ENCODE results near the gene CCDC13.

CCDC13 gene

DNA sequence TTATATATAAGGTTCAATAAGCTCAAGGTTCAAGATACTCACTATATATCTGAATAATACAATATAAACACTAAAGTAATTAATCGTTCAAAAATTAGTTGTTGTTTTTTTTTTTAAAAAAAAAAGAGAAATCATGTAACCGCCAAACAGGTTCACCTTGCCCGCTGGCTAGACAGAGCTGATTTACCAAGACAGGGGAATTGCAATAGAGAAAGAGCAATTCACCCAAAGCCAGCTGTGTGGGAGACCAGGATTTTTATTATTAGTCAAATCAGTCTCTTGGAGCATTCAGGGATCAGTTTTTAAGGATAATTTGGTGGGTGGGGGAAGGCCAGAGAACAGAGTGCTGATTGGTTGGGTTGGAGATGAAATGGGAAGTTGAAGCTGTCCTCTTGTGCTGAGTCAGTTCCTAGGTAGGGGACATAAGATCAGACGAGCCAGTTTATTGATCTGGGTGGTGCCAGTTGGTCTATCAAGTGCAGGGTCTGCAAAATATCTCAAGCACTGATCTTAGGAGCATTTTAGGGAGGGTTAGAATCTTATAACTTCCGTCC lies 23.4 kb upstream of the CCDC13 start:
- no peak for DNase-seq (ENCODE audit: low read depth)

DNA sequence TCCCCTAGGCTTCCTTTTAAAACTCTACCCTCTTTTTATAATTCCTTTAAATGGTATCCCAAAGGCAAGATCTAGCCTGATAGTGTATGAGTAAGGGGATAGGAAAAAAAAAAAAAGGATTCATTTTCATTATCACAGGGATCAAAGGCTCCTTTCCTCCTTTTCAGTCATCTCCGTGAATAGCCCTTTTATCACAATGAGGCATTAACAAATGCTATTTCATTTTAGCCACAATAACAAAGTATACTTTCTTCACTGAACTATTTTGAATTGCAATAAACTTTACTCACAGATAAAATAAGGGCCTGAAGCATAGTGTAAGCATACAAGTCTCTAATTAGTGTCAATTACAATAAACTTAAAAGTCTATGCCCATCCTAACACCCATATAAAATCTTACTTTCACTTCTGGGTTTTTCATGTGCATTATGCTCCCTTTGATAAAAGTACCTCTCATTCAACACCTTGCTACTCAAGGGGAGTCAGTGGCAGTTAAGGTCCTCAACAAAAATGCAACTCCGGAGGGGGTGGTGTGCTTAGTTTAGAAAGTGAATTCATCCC lies 22.6 kb upstream of the CCDC13 start:
- no peak for DNase-seq (ENCODE audit: low read depth)

DNA sequence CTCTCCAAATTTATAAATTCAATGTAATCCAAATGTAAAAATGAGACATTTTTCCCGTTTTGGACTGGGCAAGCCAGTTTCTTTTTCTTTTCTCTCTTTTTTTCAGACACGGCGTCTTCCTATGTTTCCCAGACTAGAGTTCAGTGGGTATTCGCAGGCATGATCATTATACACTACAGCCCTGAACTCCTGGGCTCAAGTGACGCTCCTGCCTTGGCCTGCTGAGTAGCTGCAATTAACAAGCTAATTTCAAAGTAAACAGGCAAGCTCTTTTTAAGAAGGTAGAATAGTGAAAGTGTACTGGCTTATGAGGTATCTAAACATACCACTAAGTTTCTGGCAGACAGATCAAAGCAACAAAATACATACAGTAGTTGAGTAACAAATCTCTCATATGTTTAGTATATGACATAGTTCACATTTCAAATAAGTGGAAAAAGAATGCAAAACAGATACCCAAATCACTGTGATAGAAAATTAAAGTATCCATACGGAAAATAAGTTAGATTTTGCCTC lies 17.7 kb upstream of the CCDC13 start:
- DNase-seq (ENCODE audit: low read depth): no peak

DNA sequence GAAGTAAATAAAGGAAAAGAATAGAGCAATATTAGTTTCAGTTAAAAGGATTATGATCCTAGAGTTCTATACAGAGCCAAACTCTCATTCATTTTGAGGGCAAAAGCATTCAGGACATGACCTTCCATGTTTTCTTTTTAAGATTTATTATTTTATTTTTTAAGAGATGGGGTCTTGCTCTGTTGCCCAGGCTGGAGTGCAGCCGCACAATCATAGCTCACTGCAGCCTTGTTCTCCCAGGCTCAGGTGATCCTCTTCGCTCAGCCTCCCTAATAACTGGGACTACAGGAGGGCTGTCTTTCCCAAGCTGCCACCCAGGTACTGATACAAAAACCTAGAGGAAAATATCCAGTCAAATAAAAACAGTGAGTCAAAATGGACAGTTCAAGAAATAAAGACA lies 13.6 kb upstream of the CCDC13 start:
- no peak for DNase-seq (ENCODE audit: low read depth)

DNA sequence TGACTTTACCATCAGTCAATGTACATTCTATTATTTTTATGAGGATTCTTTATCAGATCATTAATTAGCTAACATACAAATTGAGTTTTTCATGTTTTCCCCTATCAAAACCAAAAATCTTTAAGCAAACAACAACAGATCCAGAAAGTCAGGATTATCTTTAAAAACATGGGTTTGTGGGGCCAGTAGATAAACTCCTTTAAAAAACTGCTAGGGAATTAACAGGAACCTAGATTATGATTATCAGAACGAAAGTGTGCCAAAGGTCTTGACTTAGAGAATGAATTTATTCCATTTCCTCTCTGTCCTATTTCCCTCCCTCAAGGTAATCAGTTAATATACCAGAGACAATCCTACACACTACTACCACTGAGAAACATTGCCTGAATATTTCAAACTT lies 13.2 kb upstream of the CCDC13 start:
- DNase-seq (ENCODE audit: low read depth): no peak

DNA sequence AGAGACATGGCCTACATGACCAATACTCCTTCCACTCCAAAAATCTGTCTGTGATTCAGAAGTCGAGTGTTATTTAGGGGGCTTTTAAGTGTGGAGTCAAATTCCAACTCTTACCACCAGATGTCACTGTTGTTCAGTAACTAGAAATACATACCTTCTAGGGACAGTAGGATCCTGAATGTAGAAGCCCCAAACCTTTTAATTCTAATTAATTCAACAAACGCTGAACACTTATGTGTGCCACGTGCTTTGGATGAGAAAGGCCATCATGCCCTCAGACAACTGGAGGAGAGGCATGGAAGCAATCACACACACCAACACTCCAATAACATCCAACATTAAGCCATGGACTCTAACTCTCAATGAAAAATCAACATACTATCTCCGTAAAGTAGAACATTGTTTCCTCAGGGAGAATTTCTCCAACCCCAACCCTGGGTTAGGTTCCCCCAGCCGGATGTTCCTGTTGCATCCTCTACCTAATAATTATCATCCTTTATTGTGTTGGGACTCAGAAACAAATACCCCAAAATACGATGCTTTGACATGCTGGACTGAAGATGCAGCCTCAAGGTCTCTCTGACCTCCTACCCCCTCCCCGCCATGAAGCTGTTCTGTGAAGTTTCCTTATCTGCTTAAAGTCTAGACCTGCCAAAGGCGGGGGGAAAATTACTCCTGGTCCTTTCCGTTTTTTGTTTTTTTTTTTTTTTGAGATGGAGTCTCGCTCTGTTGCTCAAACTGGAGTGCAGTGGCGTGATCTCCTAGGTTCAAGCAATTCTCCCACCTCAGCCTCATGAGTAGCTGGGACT lies 8.0 kb upstream of the CCDC13 start:
- DNase-seq (ENCODE audit: low read depth): peak; percentile 36

DNA sequence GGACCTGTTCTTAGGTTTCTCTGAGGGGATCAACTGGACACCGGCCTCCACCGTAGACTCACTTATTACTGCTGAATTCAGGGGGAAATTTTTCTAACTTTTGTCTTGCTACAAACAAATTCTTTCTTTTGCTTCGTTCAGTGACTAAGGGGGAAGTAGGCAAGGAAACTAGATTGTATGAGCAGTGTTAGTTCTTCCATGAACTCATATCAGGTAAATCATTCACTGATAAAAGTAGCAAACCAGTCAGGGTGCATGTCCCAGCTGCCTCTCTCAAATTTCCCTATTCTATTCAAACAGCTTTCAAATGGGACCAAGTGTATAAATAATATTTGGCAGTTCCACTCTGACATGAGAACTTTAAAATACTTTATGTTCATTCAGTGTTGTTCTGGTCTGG lies 7.3 kb upstream of the CCDC13 start:
- no peak for DNase-seq (ENCODE audit: low read depth)

DNA sequence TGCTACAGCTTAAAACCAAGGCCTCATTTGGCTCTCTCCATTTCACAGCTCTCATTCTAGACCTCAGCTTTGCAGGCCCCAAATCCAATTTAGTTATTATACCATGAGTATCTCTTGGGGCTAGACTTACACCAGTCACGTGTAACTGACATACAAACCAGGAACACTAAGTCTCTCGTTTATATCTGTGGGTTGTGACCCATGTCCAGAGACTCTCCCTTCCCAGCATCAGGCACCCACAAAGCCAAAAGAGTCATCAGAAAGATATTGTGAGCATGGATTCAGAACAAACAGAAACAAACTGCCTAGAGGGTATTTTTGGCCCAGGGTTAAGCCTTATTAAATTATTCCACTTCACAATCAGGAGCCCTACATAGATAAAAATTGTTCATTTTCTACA lies 5.6 kb upstream of the CCDC13 start:
- peak; percentile 32 for DNase-seq (ENCODE audit: low read depth)

DNA sequence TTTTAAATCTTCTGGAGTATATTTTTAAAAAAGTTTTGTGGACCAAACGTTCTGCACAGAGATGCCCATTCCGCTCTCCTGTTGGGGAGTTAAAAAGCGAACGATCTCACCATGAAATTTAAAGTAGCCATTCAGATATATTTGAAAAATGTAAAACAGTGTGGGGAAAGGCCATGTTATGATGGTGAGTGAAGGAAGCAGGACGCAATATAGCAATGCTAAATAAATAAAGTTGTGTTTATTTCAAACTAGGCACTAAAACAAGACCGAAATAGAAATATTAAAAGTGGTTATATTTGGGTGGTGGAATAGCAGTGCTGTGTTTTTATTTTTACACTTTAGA lies 327 bp upstream of the CCDC13 start:
- DNase-seq (ENCODE audit: low read depth): no peak

DNA sequence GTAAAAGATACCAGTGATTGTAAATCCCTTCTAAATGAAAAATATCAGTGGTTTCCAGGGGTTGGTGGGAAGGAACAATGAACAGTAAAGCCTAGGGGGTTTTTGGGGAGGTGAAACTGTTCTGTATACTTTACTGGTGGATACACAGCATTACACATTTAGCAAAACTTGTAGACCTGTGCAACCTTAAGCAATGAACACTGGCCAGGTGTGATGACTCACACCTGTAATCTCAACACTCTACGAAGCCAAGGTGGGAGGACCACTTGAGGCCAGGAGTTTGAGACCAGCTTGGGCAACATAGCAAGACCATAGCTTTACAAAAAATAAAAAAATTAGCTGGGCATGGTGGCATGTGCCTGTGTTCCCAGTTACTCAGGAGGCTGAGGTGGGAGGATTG lies 1.8 kb downstream of the CCDC13 start:
- DNase-seq (ENCODE audit: low read depth): no peak

DNA sequence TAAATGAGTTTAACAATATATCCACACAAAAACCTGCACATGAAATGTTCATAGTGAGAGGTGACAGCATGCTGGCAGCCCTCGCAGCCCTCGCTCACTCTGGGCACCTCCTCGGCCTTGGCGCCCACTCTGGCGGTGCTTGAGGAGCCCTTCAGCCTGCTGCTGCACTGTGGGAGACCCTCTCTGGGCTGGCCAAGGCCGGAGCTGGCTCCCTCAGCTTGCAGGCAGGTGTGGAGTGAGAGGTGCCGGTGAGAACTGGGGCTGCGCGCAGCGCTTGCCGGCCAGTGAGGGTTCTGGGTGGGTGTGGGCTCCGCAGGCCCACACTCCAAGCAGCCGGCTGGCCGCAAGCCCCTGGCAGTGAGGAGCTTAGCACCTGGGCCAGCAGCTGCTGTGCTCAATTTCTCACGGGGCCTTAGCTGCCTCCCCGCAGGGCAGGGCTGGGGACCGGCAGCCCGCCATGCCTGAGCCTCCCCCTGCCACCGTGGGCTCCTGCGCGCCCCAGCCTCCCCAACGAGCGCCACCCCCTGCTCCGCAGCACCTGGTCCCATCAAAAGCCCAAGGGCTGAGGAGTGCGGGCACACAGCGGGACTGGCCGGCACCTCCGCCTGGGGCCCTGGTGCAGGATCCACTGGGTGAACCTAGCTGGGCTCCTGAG lies 3.4 kb downstream of the CCDC13 start:
- DNase-seq (ENCODE audit: low read depth): no peak

DNA sequence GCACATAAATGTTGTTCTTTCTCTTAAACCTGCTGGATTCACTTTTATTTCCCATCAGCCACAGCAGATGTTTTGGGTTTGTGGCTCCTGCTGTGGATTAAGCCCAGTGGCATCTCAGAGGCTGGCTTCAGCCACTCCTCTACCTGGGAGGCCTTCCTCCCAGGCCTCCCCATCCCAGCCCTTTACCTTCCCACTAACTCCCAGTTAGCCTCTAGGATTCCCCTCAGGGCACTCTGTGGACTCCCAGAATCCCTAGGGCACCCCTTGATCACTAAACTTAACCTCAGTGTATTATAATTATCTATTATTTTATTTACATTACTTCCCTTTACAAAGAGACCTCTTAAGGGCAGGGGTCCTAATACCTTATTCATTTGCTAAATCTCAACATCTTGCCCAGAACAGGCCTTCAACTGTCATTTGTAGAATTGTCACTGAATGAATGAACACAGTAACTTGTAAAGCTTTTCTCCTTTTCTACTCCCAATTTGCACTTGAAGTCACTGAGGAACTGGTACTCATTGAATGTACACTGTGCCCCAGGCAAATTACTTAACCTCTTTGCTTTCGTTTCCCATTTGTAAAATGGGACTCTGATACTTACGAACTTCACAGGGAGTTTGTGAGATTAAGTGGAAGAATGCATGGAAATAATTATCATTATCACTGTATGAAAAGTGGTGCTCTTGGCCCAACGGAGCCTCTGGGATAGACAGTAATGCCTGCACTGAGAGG lies 8.3 kb downstream of the CCDC13 start:
- no peak for DNase-seq (ENCODE audit: low read depth)

DNA sequence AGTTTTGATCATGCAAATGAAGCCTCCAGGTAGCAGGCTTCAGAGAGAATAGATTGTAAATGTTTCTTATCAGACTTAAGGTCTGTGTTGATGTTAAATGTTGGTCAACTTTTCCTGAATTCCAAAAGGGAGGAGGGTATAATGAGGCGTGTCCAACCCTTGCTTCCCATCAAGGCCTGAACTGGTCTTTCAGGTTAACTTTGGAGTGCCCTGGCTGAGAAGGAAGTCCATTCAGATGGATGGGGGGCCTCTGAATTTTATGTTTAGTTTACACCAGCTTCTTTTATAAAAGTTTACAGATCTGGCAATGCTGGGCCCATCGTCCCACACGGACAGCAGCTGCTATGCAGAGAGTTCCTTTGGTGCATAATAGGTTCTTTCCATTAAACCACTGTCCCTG lies 8.9 kb downstream of the CCDC13 start:
- no peak for DNase-seq (ENCODE audit: low read depth)

DNA sequence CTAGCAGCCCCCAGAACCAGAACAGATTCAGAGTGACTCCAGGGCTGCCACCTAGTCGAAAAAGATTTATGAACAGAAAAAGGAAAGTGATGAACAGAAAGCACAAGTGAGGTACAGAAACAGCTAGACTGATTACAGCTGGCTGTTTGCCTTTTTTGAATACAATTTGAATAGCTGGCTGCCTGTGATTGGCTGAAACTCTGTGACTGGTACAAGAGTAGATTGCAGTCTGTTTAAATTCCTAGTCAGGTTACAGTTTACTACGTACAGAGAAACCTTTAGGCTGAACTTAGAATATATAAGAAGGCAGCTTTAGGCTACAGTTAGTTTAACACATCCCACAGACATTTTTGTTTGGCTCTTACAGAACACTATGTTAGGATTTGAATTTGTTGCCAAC lies 10.0 kb downstream of the CCDC13 start:
- DNase-seq (ENCODE audit: low read depth): no peak

DNA sequence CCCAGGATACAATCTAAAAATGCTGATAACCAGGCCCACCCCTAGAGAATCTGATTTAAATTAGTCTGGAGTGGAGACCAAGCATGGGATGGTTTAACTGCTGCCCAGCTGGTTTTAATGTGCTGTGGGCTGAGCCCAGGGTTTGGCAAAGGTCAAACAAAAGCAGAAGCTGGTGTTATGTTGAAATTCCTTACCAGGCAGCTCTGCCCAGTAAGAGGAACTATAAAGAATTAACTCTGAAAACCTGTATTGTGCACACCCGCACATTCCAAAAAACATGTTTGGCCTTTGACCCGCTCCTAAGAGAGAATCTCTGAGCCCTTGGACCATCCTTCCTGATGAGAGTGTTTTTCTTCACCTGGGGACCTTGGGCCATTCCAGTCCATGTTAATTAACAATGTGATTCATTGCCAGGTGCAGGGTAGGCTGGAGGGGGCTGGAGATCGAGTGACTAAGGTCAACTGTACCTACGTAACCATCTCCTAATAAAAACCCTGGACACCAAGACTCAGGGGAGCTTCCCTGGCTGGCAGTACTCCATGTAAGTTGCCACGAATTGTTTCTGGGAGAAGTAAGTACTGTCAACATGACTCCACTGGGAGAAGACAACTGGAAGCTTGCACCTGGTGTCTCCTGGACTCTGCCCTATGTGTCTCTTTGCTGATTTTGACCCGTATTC lies 10.9 kb downstream of the CCDC13 start:
- DNase-seq (ENCODE audit: low read depth): no peak

DNA sequence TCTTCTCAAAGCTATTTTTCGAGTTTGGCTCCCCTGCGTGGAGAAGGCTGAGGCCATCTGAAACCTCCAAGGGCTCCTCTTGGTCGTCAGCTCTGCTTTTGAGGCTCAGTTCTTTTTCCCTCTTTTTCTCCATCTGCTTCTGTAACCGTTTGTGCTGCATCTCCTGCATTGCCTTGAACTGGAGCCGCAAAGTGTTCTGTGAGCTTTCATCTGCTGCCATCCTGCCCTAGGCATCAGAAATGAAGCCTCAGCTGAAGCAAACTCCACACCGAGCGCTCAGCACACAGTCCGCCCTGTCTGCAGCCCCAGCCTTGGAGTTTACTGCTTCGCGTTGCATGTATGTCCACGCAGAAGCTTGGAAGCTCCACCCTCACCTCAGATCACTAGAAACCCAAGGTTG lies 14.9 kb downstream of the CCDC13 start:
- DNase-seq (ENCODE audit: low read depth): no peak

DNA sequence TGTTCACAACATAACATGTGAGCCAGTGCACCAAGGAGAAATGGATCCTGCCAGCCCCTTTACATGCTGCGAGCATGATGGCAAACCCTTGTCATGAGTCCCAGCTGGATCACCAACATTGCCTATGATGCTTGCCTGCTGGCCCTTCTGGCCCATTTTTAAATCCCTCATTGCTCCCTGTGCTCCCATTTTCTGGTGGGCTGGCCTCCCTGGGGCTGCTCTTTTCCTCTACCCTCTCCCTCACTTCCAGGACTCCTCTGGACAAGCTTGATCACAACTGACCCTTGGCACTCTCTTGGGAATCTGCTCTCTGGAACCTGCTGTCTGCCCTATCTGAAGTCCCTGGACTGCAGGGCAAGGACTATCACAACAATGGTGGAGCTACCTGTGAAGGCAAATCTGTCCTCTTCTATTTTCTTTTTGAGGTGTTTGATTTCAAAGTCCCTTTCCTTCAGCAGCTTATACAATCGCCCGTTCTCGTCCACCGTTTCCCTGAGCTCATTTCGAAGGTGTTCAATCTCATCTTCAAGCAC lies 16.3 kb downstream of the CCDC13 start:
- no peak for DNase-seq (ENCODE audit: low read depth)

DNA sequence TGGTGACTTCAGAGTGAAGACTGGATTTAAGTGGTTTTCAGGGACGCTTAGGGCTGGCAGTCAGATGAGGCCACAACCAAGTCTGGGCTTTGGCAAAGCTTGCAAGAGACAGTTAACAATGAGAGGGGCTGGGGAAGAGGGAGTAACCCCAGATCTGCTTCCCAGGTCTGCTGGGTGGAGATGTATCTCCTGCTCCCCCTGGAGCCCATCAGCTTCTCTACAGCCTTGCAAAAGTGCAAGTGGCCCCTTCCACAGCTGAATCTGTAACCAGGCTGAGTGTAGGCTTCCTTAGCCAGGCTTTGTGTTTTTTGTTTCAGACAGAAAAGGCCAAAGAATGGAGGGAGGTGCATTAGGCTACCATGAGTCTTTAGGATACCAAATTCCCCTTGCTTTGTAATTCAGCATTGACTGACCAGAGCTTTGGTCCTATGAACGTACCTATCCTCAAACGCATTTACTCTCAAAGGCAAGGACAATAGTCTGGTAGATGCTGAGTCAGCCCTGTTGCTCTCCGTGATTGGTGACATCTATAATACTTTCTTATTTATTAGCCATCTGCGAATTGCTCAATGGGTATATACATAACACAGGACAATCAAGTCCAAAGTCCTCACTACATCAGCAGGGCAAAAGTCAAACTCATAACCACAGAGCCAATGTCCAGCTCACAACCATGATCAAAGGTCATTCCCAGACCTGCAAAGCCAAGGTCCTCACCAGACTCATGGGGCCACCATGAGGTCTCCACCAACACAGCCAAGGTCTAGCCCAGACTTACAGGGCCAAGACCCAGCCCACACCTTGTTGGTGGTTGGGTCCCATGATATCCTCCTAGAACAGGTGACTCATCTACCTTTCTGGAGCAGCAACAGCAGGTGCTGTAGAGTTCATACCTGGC lies 17.1 kb downstream of the CCDC13 start:
- no peak for DNase-seq (ENCODE audit: low read depth)

DNA sequence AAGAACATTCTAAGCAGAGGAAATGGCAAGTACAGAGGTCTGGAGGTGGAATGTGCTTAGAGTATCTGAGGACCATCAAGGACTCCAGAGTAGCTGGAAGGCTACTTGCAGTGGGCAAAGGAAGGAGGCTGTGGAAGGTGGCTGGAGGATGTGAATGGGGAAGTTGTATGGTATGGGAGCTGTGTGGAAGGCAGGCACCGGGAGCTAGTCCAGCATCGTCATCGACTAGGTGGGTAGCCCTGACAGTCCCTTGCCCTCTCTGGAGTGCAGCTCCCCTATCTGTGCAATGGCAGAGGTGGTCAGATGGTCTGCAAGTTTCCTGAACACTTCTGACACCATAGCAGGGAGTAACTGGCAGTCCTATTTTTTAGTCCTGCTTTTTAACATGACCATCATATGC lies 19.3 kb downstream of the CCDC13 start:
- no peak for DNase-seq (ENCODE audit: low read depth)

DNA sequence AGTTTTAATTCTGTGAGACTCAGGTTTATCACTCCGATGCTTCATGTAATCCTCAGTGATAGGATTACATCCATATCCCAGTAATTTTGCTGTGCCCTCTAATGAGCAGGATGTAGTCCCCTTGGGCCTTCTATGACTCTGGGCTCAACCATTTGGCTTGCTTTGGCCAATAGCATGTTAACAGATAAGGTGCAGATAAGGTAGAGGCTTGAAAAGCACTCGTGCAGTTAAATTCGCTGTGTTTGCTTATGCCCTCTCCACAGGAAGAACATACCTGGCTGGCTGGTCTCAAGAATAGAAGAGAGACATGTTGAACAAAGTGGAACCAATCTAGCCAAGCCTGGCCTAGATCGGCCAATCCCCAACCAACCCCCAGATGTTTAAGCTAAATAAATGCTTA lies 20.1 kb downstream of the CCDC13 start:
- DNase-seq (ENCODE audit: low read depth): no peak

DNA sequence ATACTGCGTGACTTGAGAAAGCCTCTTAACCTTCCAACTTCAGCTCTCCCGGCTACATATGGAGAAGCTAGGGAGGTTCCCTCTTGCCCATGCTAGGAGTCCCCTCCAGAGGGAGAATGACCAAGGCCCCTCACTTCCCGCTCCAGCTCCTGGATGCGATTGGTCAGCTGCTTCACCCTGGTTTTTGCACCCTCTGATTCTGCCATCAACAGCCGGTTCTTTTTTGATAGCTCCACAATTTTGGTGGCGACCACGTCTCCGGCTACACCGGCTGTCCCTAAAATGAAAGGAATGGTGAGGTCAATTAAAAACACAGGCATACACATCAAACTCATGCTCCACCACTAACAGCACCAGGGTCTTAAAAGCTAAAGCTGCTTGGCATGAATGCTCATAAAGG lies 20.6 kb downstream of the CCDC13 start:
- DNase-seq (ENCODE audit: low read depth): no peak
